Measurements from ENCODE around the gene C1orf159.

- no peak for TF ChIP-seq EZH2phosphoT487 (IDR thresholded peaks at IDR 0.05; ENCODE audit: low read depth)
- TF ChIP-seq CTCF (IDR thresholded peaks at IDR 0.05; ENCODE audit: low read depth, low read length) = no peak
Measured at GRCh38 chr1:1109743-1110142, 6.1 kb downstream of the C1orf159 start.
